SH-SY5Y (cell line): Measurements from ENCODE around the gene MICB.

Experiments
- GATA2 ChIP-seq: IDR thresholded peaks from 2 replicates; pipeline ENCODE4 v1.6.1; 2011; ENCODE audit warnings: mild to moderate bottlenecking, low read depth, low read length
- GATA3 ChIP-seq: IDR thresholded peaks from 2 replicates; pipeline ENCODE4 v1.6.1; 2011; ENCODE audit warnings: low read depth, mild to moderate bottlenecking, low read length, moderate library complexity

The MICB gene

DNA sequence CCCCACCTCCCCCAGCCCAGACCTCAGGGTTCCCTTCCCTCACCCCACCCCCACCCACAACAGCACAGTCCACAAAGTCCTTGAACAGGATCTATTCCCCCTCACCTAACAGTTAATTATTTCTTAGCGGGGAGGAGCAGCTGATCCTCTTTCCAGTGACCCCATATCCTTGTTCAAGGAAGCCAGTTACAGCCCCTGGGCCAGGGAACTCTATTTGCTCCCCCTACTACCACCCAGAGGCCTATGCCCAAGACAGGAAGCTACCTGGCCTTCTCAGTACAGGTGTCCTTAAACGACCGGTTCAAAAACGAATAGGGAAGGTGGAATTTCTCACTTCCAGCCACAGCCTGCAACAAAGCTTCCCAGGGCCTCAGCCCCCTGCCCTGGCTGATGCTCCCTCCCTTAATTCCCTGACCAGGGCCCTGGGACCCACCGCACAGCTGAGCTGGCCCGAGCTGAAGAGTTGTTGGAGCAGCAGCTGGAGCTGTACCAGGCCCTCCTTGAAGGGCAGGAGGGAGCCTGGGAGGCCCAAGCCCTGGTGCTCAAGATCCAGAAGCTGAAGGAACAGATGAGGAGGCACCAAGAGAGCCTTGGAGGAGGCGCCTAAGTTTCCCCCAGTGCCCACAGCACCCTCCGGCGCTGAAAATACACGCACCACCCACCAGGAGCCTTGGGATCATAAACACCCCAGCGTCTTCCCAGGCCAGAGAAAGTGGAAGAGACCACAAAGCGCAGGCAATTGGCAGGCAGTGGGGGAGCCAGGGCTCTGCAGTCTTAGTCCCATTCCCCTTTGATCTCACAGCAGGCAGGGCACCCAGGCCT, 31.6 kb downstream of the MICB start:
- TF ChIP-seq GATA3 (no peak), GATA2 (no peak)

DNA sequence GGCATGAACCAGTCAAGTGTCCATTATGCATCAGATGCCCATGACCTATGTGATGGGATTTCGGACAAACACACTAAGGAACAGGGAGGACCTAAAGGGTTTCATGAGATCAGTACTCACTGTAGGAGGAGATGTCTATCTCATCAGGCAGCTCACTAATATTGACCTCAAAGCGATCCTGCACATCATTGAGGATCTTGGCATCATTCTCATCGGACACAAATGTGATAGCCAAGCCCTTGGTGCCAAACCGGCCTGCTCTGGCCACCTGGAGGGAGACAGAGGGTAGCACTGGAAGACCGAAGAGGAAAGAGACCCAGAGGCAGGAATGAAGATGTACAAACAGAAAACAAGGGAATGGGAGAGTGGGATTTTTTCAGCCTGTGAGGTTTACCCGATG, 32.7 kb downstream of the MICB start:
- TF ChIP-seq GATA2 (no peak), GATA3 (no peak)

GRCh38 chr6:31531162-31531561, 33.2 kb downstream of the MICB start:
- TF ChIP-seq GATA3 (no peak), GATA2 (no peak)

DNA sequence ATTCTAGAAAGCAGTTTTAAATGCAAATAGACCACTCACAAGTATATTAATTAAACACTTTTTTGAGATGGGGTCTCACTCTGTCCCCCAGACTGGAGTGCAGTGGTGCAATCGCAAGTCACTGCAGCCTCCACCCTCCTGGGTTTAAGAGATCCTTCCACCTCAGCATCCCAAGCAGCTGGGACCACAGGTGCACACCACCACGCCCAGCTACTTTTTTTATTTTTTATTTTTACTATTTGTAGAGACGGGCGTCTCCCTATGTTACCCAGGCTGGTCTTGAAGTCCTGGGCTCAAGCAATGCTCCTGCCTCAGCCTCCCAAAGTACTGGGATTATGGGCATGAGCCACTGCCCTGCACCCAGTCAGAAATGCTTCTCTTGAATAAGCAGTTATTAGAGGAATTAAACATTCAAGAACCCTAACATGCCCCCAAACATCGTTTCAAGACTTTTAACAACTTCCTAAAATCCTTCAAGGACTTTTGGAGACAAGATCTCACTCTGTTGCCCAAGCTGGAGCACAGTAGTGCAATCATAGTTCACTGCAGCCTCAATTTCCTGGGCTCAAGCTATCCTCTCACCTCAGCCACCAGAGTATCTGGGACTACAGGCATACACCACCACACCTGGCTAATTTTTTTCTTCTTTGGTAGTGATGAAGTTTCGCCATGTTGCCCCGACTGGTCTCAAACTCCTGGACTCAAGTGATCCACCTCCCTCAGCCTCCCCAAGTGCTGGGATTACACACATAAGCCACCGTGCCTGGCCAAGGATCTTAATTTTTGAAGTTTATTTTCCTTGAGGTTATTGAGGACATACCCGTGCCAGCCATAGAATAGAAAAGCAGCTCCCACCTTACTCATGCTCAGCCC, 34.1 kb downstream of the MICB start:
- TF ChIP-seq GATA3 = no peak

- TF ChIP-seq GATA3 = no peak
- TF ChIP-seq GATA2 = no peak
Measured at GRCh38 chr6:31532644-31533454, 34.9 kb downstream of the MICB start.

- TF ChIP-seq GATA3 = no peak
- no peak for TF ChIP-seq GATA2
Measured at GRCh38 chr6:31533455-31533841, 35.5 kb downstream of the MICB start.

DNA sequence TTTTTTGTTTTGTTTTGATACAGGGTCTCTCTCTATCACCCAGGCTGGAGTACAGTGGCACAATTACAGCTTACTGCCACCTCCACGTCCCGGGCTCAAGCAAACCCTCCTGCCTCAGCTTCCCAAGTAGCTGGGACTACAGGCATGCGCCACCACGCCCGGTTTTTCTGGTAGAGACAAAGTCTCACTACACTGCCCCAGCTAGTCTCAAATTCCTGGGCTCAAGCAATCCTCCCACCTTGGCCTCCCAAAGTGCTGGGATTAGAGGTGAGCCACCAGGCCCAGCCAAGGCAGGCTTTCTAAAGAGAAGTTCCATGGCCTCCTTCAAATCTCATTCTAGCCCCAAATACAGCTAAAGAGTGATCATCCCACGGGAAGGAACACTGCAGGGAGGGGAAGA, 36.1 kb downstream of the MICB start:
- TF ChIP-seq GATA3 (no peak), GATA2 (no peak)

DNA sequence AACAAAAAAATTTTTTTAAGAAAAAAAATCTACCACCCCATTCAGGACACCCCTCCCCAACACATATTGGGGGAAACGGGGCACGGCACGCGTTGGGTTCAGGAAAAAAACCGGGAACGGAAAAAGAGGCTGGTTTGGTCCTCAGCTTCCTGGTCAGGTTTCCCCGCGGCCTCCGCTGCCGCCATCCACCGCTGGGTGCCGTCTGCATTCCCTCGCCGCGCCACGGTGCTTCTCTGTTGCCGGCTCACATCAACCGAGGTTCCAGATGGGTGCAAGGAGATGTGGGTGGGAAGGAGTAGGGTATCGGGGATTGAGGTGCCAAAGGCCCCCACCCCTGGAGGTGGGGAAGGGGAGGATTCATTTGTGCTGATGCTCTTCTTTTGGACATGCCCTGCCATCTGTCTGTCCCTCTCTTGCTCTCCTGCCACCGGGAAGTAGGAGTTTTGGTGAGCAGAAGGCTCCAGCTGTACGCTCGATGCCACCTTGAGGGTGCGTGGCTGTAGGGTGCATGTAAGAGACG, 36.6 kb downstream of the MICB start:
- TF ChIP-seq GATA2 (no peak), GATA3 (no peak)

GRCh38 chr6:31535538-31536324, 37.8 kb downstream of the MICB start:
- no peak for TF ChIP-seq GATA3

- TF ChIP-seq GATA2 (no peak), GATA3 (no peak)
Measured at GRCh38 chr6:31538805-31539400, 41.0 kb downstream of the MICB start.

- TF ChIP-seq GATA2 (no peak), GATA3 (no peak)
Measured at GRCh38 chr6:31540640-31541039, 42.7 kb downstream of the MICB start.

- TF ChIP-seq GATA2 = no peak
- TF ChIP-seq GATA3 = no peak
Measured at GRCh38 chr6:31541059-31541657, 43.2 kb downstream of the MICB start.
